ENCODE measurements around the gene RHNO1.

- TF ChIP-seq CTCF (IDR thresholded peaks at IDR 0.05) (no peak), POLR2A (IDR thresholded peaks at IDR 0.05) (no peak)
These were observed 44.4 kb upstream of the RHNO1 start for GRCh38 chr12:2832550-2833127.

Data from lower leg skin (tissue), 3 donors.